Neural progenitor cell (in vitro differentiated cells): ENCODE measurements around the gene AMACR.

Experiments
- CTCF ChIP-seq: fragments of 200-600 bp; sonication (generic); IDR thresholded peaks from 2 replicates; pipeline ENCODE4 v1.5.1; 2017; ENCODE audit warnings: antibody characterized with exemption, mild to moderate bottlenecking
- EZH2 ChIP-seq: fragments of 200-600 bp; sonication (generic); IDR thresholded peaks from 2 replicates; pipeline ENCODE4 v1.6.1; 2017; ENCODE audit warnings: antibody characterized with exemption, mild to moderate bottlenecking, moderate library complexity

- TF ChIP-seq CTCF (no peak), EZH2 (no peak)
These were observed 2.2 kb downstream of the AMACR start for GRCh38 chr5:34005681-34006080.
